CD4-positive, CD25-positive, alpha-beta regulatory T cell (primary cell): Measurements from ENCODE around the gene PER2. TPM values are rescaled to one million over a fixed set of nuclear protein-coding genes. Genes with fewer than 3 reads are reported as not detected.

Experiments used
- ATAC-seq, 2 donors: fragments of 150-1000 bp; cut with Tn5 transposase; one replicate each; pipeline ENCODE4 v1.10.0; 2021; ENCODE audit warnings: low read depth in 2 of 2, moderate number of reproducible peaks in 2 of 2, moderate library complexity in 1 of 2
- DNase-seq, 3 donors: peaks; one replicate each; pipeline versions ENCODE4 v3.0.0 to v3.0.0-alpha.2; 2012 to 2022; ENCODE audit warnings: mixed read lengths in 1 of 3
- H3K27ac ChIP-seq: one replicate; pipeline ENCODE4 v1.7.0; 2013; ENCODE audit warnings: mild to moderate bottlenecking, low read length; ENCODE audit not compliant: insufficient read depth, poor library complexity, severe bottlenecking
- H3K27me3 ChIP-seq: one replicate; pipeline ENCODE4 v1.7.0; 2013; ENCODE audit warnings: low read length; ENCODE audit not compliant: control insufficient read depth, insufficient read depth
- H3K36me3 ChIP-seq: one replicate; pipeline ENCODE4 v1.7.0; 2013; ENCODE audit warnings: mild to moderate bottlenecking, low read length, moderate library complexity; ENCODE audit not compliant: control insufficient read depth, insufficient read depth
- H3K4me1 ChIP-seq: 2 replicates; pipeline ENCODE4 v1.7.0; 2013; ENCODE audit warnings: mild to moderate bottlenecking, low read length; ENCODE audit not compliant: insufficient read depth, control insufficient read depth, poor library complexity, severe bottlenecking
- H3K4me3 ChIP-seq: one replicate; pipeline ENCODE4 v1.7.0; 2013; ENCODE audit warnings: low read depth, mild to moderate bottlenecking, low read length, moderate library complexity
- H3K9me3 ChIP-seq, 2 experiments: 1 replicate in 1 of 2; 2 replicates in 1 of 2; pipeline ENCODE4 v1.7.0; 2013; ENCODE audit warnings: low read length in 2 of 2, mild to moderate bottlenecking in 1 of 2, moderate library complexity in 1 of 2; ENCODE audit not compliant: control insufficient read depth in 2 of 2
- H3K27ac Mint-ChIP-seq, 3 donors: one replicate each; pipeline ENCODE4 v1.8.0; 2020 to 2022; ENCODE audit warnings: mild to moderate bottlenecking in 3 of 3, mixed read lengths in 3 of 3, moderate library complexity in 2 of 3
- H3K27me3 Mint-ChIP-seq: one replicate; pipeline ENCODE4 v1.8.0; 2022; ENCODE audit warnings: mild to moderate bottlenecking, mixed read lengths
- H3K36me3 Mint-ChIP-seq: one replicate; pipeline ENCODE4 v1.8.0; 2020; ENCODE audit warnings: mixed read lengths
- H3K4me1 Mint-ChIP-seq, 4 donors: one replicate each; pipeline ENCODE4 v1.8.0; 2020 to 2022; ENCODE audit warnings: mixed read lengths in 4 of 4, mild to moderate bottlenecking in 1 of 4
- H3K4me3 Mint-ChIP-seq, 4 donors: one replicate each; pipeline ENCODE4 v1.8.0; 2020 to 2022; ENCODE audit warnings: mild to moderate bottlenecking in 4 of 4, mixed read lengths in 4 of 4, moderate library complexity in 3 of 4
- H3K9me3 Mint-ChIP-seq, 7 donors: one replicate each; pipeline ENCODE4 v1.8.0; 2020 to 2022; ENCODE audit warnings: mixed read lengths in 7 of 7, mild to moderate bottlenecking in 3 of 7, moderate library complexity in 2 of 7
- polyA plus RNA-seq, 4 donors: library from polyadenylated mRNA; unstranded; fragments of 300-500 nt; fragmentation: Illumina TruSeq; gene quantifications; one replicate each; pipeline ENCODE4 v1.2.3, GENCODE V29; 2021
- total RNA-seq: library from RNA; stranded (reverse); gene quantifications from one replicate; pipeline ENCODE4 v1.2.3, GENCODE V29; 2022

PER2 gene
- total and polyA plus RNA-seq, 5 donors from 2014 or later: 1.8 to 29.7 (median 4.1) TPM

DNA sequence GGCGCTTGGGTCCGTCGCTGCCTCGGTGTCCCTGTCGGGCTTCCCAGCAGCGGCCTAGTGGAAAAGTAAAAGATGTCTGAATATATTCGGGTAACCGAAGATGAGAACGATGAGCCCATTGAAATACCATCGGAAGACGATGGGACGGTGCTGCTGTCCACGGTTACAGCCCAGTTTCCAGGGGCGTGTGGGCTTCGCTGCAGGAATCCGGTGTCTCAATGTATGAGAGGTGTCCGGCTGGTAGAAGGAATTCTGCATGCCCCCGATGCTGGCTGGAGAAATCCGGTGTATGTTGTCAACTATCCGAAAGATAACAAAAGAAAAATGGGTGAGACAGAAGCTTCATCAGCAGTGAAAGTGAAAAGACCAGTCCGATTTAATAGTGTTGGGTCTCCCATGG, 56.6 kb downstream of the PER2 start:
- peaks cover 8 to 29% (median 14%) of the 10 kb centered on the region in 4 donors for H3K4me1 Mint-ChIP-seq
- peaks cover 4% of the 10 kb centered on the region for H3K36me3 Mint-ChIP-seq
- H3K4me3 Mint-ChIP-seq: peak overlapping the region; percentile 63 to 89 (median 76)
- H3K4me1 ChIP-seq: peaks cover 12% of the 10 kb centered on the region
- no peak overlapping the region for H3K27ac ChIP-seq
- no peaks in the 10 kb centered on the region for H3K36me3 ChIP-seq
- H3K9me3 Mint-ChIP-seq: peaks cover 0 to 3% (median 1%) of the 10 kb centered on the region in 7 donors
- no peaks in the 10 kb centered on the region for H3K9me3 ChIP-seq
- H3K4me3 ChIP-seq: no peak overlapping the region
- peaks cover 8% of the 10 kb centered on the region for H3K27me3 ChIP-seq
- DNase-seq (no peak), ATAC-seq (no peak)
- H3K27ac Mint-ChIP-seq: no peak overlapping the region
- H3K27me3 Mint-ChIP-seq: peaks cover 39% of the 10 kb centered on the region

DNA sequence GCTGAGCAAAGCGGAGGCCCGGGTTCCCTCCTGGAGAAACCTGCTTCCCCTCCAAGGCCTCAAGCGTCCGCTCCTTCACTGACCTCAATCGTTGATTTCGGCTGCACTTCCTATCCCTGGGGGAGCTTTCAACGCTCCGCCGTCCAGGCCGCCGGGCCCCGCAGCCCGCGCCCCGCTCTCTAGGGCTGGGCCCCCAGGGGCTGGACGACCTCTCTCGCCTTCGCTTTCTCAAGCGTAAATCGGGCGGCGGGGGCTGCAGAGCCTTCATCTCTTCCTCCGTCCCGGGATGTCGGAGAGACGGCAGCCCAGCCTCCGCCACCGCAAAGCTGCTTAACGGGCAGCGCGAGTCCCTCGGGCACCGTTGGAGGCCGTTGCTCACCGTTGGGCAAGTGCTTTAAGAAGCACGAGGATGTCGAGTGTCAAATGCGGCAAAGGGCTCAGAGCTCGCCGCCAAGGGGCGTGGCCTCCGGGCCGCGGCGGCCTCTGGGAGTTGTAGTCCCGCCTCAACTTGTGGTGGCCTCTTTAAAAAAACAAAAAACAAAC, 57.1 kb downstream of the PER2 start:
- Histone ChIP-seq H3K9me3 (no peaks in the 10 kb centered on the region), H3K27ac (no peak overlapping the region), H3K27me3 (peaks cover 8% of the 10 kb centered on the region), H3K4me3 (no peak overlapping the region), H3K36me3 (no peaks in the 10 kb centered on the region), H3K4me1 (peaks cover 12% of the 10 kb centered on the region)
- Mint-ChIP-seq H3K27ac (no peak overlapping the region), H3K4me3 (peak overlapping the region; percentile 75 to 89 (median 82)), H3K4me1 (peaks cover 8 to 29% (median 14%) of the 10 kb centered on the region in 4 donors), H3K36me3 (peaks cover 4% of the 10 kb centered on the region), H3K9me3 (peaks cover 0 to 3% (median 1%) of the 10 kb centered on the region in 7 donors), H3K27me3 (peaks cover 39% of the 10 kb centered on the region)
- peak; percentile 81 to 93 for ATAC-seq
- DNase-seq: peak; percentile 67 to 85 (median 72)

- H3K9me3 ChIP-seq: no peaks in the 10 kb centered on the region
- H3K4me1 Mint-ChIP-seq: peaks cover 8 to 29% (median 14%) of the 10 kb centered on the region in 4 donors
- no peaks in the 10 kb centered on the region for H3K36me3 ChIP-seq
- peaks cover 4% of the 10 kb centered on the region for H3K27me3 ChIP-seq
- ATAC-seq (no peak), DNase-seq (no peak)
- peak overlapping the region; percentile 41 for H3K4me3 ChIP-seq
- H3K27ac ChIP-seq: no peak overlapping the region
- peak overlapping the region; percentile 40 to 89 (median 82) for H3K4me3 Mint-ChIP-seq
- peaks cover 12% of the 10 kb centered on the region for H3K4me1 ChIP-seq
- H3K27me3 Mint-ChIP-seq: peaks cover 34% of the 10 kb centered on the region
- peaks cover 0 to 3% (median 1%) of the 10 kb centered on the region in 7 donors for H3K9me3 Mint-ChIP-seq
- peak overlapping the region in 1 of 3 donors; percentile 4 for H3K27ac Mint-ChIP-seq
- peaks cover 5% of the 10 kb centered on the region for H3K36me3 Mint-ChIP-seq
Measured at GRCh38 chr2:238230699-238231098, 57.7 kb downstream of the PER2 start.

GRCh38 chr2:238228700-238229099, 59.7 kb downstream of the PER2 start:
- Mint-ChIP-seq H3K27me3 (peaks cover 26% of the 10 kb centered on the region), H3K36me3 (peaks cover 8% of the 10 kb centered on the region), H3K9me3 (peaks cover 0 to 3% (median 0%) of the 10 kb centered on the region in 7 donors), H3K27ac (no peak overlapping the region), H3K4me1 (peaks cover 6 to 26% (median 14%) of the 10 kb centered on the region in 4 donors), H3K4me3 (peak overlapping the region in 1 of 4 donors; percentile 74)
- Histone ChIP-seq H3K27me3 (no peaks in the 10 kb centered on the region), H3K4me3 (no peak overlapping the region), H3K36me3 (no peaks in the 10 kb centered on the region), H3K4me1 (peaks cover 8% of the 10 kb centered on the region), H3K9me3 (no peaks in the 10 kb centered on the region), H3K27ac (no peak overlapping the region)
- DNase-seq (no peak), ATAC-seq (no peak)

DNA sequence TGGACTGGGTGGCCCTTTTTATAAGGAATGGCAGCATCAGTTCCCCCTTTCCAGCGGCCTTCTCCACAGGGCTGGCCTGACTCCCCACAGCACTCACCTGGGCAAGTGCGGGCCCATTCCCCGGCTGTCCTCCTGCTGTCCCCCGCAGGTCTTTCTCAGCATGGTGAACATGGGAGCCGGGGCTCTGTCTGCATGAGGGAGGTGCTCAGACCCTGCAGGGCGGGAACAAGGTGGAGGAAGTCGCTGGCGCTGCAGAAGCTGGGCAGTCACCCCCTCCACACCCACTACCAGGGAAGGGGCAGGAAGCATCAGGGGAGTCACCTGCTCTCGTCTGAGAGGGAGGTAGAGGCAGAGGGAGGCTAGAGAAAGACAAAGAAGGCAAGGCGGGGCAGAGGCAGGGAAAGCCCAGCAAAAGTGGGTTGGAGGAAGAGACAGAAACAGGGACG, 60.8 kb downstream of the PER2 start:
- H3K9me3 ChIP-seq: no peaks in the 10 kb centered on the region
- Mint-ChIP-seq H3K4me3 (no peak overlapping the region), H3K9me3 (peaks cover 0 to 3% (median 0%) of the 10 kb centered on the region in 7 donors), H3K4me1 (peaks cover 5 to 24% (median 14%) of the 10 kb centered on the region in 4 donors), H3K27me3 (peaks cover 24% of the 10 kb centered on the region), H3K36me3 (peaks cover 8% of the 10 kb centered on the region), H3K27ac (no peak overlapping the region)
- no peak overlapping the region for H3K27ac ChIP-seq
- H3K4me3 ChIP-seq: no peak overlapping the region
- no peaks in the 10 kb centered on the region for H3K36me3 ChIP-seq
- no peaks in the 10 kb centered on the region for H3K27me3 ChIP-seq
- ATAC-seq (no peak), DNase-seq (no peak)
- H3K4me1 ChIP-seq: peaks cover 8% of the 10 kb centered on the region

- no peaks in the 10 kb centered on the region for H3K9me3 ChIP-seq
- ATAC-seq: no peak
- no peak overlapping the region for H3K27ac ChIP-seq
- peaks cover 5 to 17% (median 11%) of the 10 kb centered on the region in 4 donors for H3K4me1 Mint-ChIP-seq
- peaks cover 18% of the 10 kb centered on the region for H3K27me3 Mint-ChIP-seq
- no peak for DNase-seq
- no peak overlapping the region for H3K4me3 ChIP-seq
- H3K4me1 ChIP-seq: peaks cover 8% of the 10 kb centered on the region
- no peaks in the 10 kb centered on the region for H3K27me3 ChIP-seq
- peaks cover 3% of the 10 kb centered on the region for H3K36me3 Mint-ChIP-seq
- H3K36me3 ChIP-seq: no peaks in the 10 kb centered on the region
- peaks cover 0 to 3% (median 0%) of the 10 kb centered on the region in 7 donors for H3K9me3 Mint-ChIP-seq
- H3K4me3 Mint-ChIP-seq: no peak overlapping the region
- no peak overlapping the region for H3K27ac Mint-ChIP-seq
Measured at GRCh38 chr2:238226698-238227586, 61.5 kb downstream of the PER2 start.

DNA sequence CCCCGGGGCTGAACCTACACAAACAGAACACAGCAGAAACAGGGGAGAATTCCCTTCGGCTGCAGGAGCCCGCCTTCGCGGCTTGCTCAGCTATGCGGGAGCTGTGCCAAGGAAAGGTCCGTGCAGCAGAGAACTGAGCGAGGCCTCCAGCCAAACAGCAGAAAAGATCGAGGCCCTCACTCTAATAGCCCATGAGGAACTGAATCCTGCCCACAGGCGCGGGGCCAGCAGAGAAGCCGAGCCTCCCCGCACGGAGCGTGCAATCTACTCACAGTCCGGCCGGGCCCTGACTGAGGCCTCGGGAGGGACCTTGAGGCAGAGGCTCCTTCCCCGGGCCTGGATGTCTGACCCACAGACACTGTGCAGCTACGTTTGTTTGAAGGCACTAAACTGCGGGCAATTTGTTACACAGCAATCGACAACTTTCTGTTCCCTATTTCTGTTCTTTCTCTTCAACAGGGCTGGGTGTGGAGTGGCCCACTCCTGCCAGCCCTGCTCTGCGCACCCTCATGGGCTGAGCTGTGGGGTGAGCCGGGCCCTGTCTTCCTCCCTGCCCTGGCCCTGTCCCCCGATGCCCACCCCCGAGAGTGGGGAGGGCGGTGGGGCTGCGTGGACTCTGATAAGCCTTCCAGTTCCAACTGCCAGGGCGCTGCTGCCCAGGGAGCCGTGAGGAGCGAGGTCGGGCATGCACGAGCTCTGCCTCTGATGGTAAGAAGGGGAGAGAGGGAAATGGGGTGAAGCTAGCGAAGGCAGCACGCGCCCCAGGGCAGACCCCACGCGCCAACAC, 62.3 kb downstream of the PER2 start:
- H3K27me3 ChIP-seq: no peaks in the 10 kb centered on the region
- peaks cover 3% of the 10 kb centered on the region for H3K36me3 Mint-ChIP-seq
- H3K36me3 ChIP-seq: no peaks in the 10 kb centered on the region
- peaks cover 2% of the 10 kb centered on the region for H3K4me1 ChIP-seq
- H3K4me3 Mint-ChIP-seq: no peak overlapping the region
- ATAC-seq (no peak), DNase-seq (no peak)
- H3K9me3 Mint-ChIP-seq: peaks cover 0 to 3% (median 0%) of the 10 kb centered on the region in 7 donors
- H3K4me3 ChIP-seq: no peak overlapping the region
- no peak overlapping the region for H3K27ac ChIP-seq
- peaks cover 0 to 13% (median 6%) of the 10 kb centered on the region in 4 donors for H3K4me1 Mint-ChIP-seq
- H3K27me3 Mint-ChIP-seq: peaks cover 12% of the 10 kb centered on the region
- no peaks in the 10 kb centered on the region for H3K9me3 ChIP-seq
- H3K27ac Mint-ChIP-seq: no peak overlapping the region
